Right forelimb (tissue), 1 donor: Measurements from ENCODE around the gene SVEP1.
"Not testable (repeated sequence)": the region's sequence is repeated elsewhere in the genome, so short reads cannot be mapped to it uniquely, and the experiment has no call there.

Experiments
- DNase-seq: peaks from one replicate; pipeline ENCODE4 v3.0.0-alpha.2; 2018

Gene SVEP1

DNA sequence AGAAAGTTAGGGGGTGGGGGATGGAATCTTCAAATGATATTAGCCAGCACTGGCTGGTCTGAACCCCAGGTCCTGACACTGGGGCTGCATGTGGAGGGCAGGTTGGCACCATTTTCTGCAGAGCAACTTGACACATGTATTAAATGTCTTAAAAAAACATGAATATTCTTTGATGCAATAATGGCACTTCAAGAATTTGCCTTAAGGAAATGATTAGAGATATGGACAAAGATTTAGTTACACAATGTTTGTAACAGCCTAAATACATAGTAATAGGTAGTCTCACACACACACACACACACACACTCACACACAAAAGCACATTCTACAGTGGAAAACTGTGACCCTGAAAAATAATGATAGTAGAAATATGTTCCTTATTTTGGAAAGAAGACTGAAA is 3.6 kb downstream of the SVEP1 start:
- DNase-seq, result no peak

DNA sequence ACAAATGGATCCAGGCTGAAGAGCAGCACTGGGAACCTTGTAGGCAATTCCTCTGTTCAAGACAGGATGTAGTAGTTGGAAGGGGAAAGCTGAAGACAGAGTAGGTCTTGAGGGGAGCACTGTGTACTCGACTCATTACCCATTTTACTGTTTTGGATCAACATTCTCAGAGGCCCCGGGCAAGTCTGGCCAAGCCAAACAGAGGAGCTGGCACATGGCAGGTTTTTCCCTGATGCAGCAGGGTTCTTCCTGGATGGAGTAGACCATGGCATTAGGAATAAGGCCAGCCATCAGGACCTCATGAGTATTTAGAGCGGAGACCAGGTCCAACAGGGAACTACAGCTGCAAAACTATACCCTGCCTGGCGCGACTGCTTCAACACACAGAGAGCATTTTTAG is 4.4 kb downstream of the SVEP1 start:
- peak; percentile 65 for DNase-seq

DNA sequence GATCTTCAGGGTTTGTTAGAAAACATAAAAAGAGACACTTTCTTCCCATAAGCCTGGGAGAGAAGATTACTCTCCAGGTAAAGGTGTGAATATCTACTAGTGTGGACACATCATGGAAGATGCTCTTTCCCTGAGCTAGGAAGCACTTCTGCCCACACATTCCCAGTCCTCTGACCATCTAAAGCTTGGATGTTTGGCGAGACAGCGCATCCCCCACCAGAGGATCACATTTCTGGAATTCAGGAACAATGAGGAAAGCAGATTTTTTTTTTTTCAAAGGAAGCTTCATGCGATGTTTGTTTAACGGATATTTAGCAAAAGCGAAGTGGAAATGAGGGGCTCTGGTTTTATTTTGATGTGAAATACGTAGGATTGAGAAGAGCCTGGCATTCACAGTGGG is 6.2 kb downstream of the SVEP1 start:
- DNase-seq, result no peak

DNA sequence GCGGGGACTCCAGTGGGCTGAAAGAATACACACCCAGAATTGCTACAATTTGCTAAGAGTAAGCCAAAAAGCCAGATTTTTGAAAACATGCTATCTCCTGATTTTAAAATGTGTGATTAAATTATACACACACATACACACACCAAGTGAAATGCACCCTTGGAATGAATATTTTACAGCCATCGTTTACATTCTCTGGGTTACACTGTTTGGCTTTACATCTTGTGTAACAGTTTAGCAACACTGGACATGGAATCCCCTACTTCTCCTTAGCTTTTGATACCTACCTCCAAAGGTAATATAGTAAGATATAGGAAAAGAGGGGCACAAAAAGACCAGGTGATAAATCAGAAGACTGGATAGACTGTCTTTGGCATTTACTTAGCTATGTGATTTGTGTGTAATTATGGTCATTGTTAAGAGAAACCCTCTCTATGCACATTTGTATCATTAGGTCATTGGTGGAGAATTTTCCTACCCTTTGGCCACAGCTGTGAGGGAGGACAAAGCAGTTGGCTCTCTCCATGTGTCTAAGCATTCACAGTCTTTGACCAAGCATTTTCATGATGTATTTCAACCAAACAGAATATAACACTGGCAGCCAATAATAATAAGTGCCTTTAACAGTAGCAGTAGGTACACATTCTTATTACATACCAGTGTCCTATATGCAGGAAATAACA is 7.6 kb downstream of the SVEP1 start:
- no peak for DNase-seq

DNA sequence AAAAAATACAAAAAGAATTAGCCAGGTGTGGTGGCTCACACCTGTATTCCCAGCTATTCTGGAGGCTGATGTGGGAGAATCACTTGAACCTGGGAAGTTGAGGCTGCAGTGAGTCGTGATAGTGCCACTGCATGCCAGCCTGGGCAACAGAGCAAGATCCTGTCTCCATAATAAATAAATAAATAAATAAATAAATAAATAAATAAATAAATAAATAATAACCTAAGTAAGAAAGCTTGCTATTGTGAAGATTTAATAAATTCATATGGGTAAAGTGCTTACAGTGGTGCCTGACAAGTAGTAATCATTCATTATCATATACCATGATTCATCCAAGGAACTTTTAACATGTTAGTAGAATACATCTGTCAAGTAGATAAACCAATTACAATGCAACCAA is 13.4 kb downstream of the SVEP1 start:
- no peak for DNase-seq

DNA sequence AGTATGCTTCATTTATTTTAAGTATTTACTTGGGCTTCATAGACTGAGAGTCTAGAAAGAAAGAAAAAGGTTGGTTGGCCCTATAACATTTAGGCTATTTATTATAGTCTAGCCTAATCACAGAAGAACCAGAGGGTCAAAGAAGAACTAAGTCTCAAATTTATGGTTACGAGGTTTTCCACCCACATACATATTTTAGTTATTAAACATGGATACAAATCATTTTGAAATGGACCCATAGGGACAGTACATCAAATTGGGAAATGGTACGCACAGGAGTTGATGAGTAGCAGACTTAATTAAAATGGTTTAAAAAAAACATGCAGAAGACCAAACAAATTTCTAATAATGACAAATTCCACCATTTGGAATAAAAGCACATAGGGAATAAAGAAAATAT is 17.7 kb downstream of the SVEP1 start:
- DNase-seq, result no peak

DNA sequence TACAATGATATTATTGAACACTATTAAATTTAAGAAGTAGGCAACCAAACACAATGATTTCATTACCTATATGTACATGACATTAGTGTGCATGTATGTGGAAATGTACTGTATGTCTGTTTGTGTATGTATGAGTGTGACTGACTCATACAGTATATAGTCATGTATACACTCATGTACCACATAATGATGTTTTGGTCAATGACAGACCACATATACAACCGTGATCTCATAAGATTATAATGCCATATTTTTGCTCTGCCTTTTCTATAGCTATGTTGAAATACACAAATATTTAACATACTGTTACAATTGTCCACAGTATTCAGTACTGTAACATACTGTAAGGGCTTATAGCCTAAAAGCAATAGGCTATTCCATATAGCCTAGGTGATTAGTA is 19.7 kb downstream of the SVEP1 start:
- DNase-seq, result no peak

DNA sequence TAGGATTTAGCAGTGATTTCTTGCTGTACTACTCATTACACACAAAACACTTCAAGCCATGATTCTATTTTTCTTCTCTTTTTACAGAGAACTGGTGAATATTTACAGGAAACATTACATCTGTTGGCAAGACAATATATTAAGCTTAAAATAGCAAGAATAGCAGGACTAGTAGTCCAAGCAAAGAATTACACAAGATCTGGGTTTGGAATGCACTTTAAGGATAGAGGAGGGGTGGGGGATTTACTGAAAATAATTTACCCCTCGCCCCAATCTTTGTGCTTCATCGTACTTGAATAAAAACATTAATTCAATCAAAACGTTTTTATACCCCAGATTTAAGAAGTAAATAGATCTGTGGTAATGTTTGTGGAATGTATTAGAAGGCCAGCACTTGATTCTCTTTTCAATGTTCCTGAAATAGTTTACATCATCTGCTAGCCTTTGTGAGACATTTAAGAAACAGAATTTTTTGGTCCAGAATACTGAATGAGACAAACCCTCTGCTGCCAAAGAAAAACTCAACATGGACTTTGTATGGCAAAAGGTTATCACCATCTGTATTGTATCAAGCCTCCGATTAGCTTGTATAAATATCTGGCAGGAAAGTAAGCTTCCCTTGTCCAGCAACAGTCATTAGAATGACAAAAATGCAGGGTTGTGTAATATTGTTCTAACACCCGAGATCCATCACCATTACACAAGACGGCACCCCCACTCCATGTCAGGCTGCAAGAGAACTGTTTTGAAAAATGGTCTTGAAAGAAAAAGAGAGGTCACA is 23.8 kb downstream of the SVEP1 start:
- DNase-seq, result no peak

DNA sequence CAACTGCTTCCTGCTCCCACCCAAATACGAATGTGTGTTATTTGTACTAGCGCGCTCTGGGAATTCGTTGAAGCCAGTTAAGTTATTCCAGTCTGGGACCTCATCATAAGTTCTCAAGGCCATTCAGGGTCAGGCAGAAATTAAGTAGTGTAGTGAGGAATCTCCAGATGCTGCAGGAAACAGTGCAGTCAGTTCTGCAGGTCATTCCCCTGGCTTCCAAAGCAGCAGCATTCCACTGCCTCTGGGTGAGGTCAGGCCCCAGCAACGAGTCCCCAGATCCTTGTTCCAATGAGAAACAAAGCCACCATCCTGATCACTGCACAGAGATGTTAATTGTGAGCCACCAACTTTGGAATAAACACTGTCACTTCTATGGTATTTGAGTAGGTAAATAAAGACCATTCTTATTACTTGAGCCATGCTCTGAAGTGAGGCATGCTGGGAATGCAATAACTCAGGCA is 33.1 kb downstream of the SVEP1 start:
- no peak for DNase-seq

DNA sequence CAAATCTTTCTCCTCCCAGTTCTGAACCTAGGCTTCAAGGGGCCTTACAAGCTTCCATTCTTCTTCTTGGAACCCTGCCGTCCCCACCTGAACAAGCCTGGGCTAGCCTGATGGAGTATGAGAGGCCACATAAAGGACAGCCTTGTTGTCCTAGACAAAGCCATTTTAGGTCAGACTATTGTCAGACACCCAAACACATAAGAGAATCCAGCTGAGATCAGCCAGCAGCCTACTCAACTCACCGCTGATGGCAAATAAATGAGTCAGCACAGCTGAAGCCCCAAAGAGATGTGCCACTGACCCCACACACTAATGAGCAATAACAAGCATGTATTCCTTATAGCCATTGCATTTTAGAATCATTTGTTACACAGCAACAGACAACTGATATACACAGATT is 33.8 kb downstream of the SVEP1 start:
- no peak for DNase-seq

DNA sequence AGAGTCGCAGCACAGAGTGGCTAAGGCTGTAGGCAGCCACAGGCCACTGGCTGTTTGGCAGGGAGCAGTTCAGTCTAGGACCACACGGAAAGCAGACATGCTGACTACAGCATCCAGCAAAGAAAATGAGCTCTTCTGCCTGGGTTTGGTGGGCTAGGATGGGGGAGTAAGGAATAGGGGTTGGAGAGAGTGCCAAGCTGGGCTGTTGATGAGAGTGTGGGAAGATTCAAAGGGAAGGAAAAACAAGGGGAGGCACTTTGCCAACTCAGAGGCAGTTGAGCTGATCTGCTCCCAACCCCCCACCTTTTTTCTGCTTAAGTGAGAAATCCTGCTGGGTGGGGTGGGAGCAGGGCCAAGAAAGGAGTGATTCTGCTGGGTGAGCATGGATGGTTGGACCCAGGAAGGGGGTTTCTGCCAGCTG is 35.9 kb downstream of the SVEP1 start:
- DNase-seq, result no peak

DNA sequence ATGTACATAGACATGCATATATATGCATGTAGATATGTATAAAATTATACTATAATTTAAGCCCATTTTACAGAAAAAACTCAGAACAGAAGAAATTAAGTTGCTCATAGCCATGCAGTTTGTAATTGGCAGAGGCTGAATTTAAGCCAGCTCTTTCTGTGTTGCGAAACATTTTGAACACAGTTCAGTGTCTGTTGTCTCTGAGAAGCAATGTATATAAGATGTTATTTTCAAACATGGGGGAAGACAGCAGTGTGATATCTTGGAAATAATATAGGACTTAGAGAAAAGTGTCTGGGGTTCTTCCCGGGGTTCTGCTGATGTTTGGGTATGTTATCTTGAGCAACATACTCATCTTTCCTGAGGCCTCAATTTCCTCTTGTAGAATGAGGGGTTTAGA is 37.6 kb downstream of the SVEP1 start:
- DNase-seq, result no peak

DNA sequence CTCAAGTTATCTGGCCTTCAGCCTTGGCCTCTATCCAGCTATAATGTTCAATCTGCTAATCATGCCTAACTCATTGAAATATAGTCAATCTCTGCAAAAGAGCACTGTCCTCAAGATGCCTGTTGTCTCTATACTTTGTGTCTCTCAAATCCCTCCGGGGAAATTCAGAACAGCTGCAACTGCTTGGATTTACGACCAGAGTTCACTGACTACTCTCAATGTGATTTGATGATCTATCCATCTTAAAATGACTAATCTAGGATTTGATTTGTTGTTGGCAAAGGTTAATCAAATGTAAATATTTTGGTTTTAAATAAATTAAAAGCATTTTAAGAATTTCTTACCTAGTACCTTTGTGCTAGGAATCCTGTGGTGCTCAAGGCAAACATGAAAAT is 40.9 kb downstream of the SVEP1 start:
- no peak for DNase-seq

DNA sequence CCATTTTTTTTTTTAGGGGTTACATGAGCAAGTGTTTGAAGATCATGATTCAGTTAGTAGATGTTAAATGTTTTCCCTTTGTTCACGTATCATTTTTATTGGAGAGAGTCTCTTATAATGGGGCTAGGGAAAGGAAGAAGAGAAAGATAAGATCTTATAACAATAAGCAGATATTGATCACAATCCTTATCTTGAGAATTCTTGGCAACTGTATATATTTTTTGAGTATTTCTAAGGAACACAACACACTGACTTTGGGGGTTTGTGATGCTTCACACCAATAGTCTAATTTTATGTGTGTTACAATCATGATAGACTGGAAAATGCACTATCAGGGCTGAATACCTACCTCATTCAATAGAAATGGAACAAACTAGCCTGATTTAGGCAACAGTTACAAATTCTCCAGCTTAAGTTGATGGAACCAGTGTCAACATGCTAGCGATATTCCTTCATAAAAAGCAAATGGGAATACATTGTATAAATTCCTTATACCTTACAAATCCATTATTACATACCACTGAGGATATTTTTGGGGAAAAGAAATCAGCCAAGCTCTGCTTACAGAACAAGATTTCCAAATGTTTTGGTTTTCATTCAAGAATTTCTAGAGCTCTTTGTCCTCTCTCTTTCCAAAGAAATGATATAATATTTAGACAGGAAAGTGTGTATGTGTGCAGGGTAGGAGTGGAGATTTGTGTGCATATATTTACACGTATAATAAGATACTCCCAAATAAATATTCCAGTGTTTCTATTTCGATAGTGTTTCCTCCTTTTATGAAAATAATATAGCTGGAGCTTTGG is 41.5 kb downstream of the SVEP1 start:
- no peak for DNase-seq

DNA sequence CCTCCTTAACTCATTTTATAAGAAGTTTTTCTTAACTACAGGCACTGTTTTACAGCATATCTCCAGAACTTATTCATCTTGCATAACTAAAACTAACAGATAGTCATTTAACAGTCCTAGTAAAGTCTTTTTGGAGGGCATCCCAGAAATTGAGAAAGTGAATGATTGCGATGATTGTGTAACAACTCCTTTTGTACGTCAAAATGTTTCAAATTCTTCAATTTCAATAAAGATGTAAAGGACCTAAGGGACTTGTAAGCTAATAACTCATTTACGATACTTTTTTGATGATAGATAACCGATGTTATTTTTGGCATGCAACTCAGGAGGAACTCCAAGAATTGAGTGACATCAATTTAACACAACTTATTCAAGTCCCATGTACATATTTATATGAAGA is 42.7 kb downstream of the SVEP1 start:
- no peak for DNase-seq

DNA sequence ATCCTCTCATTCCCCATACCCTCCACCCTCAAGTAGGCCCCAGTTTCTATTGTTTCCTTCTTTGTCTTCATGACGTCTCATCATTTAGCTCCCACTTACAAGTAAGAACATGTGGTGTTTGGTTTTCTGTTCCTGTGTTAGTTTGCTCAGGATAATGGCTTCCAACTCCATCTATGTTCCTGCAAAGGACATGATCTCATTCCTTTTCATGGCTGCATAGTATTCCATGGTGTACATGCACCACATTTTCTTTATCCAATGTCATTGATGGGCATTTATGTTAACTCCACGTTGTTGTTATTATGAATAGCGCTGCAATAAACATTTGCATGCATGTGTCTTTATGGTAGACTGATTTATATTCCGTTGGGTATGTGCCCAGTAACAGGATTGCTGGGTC is 45.4 kb downstream of the SVEP1 start:
- DNase-seq, result not testable (repeated sequence)

DNA sequence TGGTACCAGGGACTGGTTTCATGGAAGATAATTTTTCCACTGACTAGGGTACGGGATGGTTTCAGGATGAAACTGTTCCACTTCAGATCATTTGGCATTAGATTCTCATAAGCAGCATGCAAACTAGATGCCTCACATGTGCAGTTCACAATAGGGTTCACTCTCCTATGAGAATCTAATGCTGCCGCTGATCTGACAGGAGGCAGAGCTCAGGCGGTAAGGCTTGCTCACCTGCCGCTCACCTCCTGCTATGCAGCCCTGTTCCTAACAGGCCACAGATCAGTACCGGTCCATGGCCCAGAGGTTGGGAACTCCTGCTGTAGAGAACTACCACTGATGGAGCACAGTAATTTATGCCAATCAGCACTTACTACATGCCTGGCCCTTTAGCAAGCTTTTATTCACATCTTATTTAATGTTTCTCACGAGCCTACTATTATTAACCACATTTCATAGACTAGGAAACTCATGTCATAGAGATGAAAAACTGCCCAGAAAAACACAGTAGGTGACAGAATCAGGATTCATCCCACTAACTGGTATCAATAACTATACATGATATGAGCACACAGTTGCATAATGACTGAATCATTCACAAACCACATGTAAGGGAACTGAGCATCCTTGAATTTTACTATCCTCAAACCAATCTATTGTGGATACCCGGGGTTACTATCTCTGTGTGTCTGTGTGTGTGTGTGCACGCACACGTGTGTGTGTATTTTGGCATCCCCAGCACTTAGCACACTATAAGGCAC is 46.5 kb downstream of the SVEP1 start:
- no peak for DNase-seq

DNA sequence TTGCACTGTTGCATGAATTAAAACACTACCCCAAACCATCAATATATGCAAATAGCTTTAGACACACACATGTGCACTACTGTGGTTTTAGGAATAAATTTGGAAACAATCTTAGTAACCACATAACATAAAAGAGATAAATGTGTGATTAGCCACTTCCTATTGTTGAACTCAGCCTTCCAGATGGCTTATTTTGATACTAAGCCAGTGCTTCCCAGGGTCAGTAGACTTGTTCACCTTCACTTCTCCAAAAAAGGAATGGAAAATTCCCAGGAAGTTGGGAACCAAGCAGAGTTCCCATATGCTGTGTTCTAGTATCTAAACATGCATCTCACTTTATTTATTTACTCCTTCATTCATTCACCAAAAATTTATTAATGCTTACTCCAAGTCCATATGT is 47.8 kb downstream of the SVEP1 start:
- DNase-seq, result no peak

DNA sequence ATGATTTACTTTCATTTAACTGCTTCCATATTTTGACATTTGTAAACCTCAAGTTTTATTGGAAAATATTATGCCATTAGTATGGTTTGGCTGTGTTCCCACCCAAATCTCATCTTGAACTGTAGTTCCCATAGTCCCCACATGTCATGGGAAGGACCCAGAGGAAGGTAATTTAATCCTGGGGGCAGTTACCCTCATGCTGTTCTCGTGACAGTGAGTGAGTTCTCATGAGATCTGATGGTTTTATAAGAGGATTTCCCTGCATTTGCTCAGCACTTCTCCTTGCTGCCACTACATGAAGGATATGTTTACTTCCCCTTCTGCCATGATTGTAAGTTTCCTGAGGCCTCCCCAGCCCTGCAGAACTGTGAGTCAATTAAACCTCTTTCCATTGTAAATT is 48.3 kb downstream of the SVEP1 start:
- DNase-seq, result not testable (repeated sequence)

DNA sequence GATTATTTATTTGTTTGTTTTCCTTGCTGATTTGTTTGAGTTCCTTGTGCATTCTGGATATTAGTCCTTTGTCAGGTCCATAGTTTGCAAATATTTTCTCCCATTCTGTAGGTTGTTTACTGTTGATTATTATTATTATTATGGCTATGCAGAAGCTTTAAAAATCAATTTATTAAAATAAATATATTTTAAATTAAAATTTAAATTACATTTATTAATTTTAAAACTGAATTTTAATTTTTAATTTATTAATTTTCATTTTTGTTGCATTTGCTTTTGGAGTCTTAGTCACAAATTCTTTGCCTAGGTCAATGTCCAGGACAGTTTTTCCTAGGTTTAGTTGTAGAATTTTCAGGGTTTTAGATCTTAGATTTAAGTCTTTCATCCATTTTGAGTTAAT is 50.9 kb downstream of the SVEP1 start:
- no peak for DNase-seq

DNA sequence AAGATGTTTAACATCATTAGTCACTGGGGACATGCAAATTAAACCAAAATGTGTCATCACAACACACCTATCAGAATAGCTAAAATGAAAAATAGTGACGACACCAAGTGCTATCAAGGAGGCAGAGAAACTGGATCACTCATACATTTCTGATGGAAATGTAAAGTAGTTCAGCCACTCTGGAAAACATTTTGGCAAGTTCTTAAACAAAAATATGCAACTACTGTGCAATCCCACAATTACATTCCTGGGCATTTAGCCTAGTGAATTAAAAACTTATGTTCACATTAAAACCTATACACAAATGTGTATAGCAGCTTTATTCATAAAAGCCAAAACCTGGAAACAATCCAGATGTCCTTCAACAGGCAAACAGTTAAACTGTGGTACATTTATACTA is 53.1 kb downstream of the SVEP1 start:
- no peak for DNase-seq

DNA sequence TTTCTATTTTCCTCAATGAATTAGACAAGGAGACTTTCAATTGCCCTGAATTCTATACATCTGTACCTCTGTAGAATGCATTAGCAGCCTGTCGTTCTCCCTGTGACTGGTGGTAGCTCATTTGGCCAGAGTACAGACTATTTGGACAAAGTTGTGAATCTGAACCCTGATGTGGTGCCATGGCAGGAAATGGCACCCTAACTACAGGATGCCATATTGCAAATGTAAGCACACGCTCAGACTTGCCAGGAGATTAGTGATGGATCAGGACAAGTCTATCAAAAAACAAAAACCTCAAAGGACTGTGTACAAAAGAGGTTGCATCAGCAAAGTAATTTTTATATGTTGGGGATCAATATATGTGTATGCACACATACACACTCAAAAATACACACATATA is 58.3 kb downstream of the SVEP1 start:
- DNase-seq, result no peak

DNA sequence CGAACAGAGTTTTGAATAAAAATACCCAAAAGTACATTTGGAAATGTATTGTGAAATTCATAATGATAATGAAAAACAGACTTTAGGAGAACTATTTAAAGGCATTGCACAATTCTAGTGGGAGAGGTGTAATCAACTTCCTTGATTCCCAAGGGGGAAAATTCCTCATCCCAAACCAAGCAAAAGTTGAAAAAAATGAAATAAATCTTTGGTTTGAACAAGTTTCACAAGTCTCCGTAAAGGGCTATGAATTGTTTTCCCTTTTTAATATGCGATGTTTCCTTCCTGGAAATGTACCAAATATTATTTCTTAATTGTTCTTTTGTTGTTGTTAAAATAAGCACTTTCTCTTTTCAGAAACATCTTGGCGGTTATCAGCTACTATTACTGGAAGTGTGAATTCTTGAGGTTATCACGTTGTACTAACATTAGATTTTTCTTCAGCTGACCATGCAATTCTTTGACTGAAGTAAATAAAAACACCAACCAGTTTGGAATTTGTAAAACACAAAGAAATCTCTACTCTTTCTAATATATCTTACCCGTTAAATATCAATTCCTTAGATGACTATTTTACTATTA is 59.3 kb downstream of the SVEP1 start:
- no peak for DNase-seq
